Measurements from ENCODE around the gene CHN2.

GRCh38 chr7:29202651-29203069, 8.1 kb downstream of the CHN2 start:
- TF ChIP-seq CTCF (IDR thresholded peaks at IDR 0.05): no peak
- no peak for TF ChIP-seq POLR2A (IDR thresholded peaks at IDR 0.05; ENCODE audit: low read depth)
- no peak for TF ChIP-seq POLR2AphosphoS5 (IDR thresholded peaks at IDR 0.05)
